HepG2 (cell line): Measurements from ENCODE around the gene KATNB1. TPM values are rescaled to one million over a fixed set of nuclear protein-coding genes. Genes with fewer than 3 reads are reported as not detected.

Experiments
- FOSL2 ChIP-seq: sonication (generic); formaldehyde crosslinking; IDR thresholded peaks from 2 replicates; pipeline ENCODE4 v1.4.0; 2020; ENCODE audit warnings: missing genetic modification reagents
- GFI1 ChIP-seq: sonication (generic); formaldehyde crosslinking; IDR thresholded peaks from 2 replicates; pipeline ENCODE4 v1.5.0; 2020; ENCODE audit warnings: missing genetic modification reagents, mild to moderate bottlenecking, borderline replicate concordance
- HDAC2 ChIP-seq: sonication (generic); formaldehyde crosslinking; IDR thresholded peaks from 2 replicates; pipeline ENCODE4 v1.4.0; 2020; ENCODE audit warnings: missing genetic modification reagents
- MYC ChIP-seq: sonication (generic); formaldehyde crosslinking; IDR thresholded peaks from 2 replicates; pipeline ENCODE4 v1.9.0; 2021; ENCODE audit warnings: missing genetic modification reagents, borderline replicate concordance
- NR2F6 ChIP-seq, 2 experiments: IDR thresholded peaks; 2 replicates each; pipeline ENCODE4 v1.6.1; 2016; ENCODE audit warnings: antibody characterized with exemption in 1 of 2, mild to moderate bottlenecking in 1 of 2
- SMAD3 ChIP-seq: sonication (generic); formaldehyde crosslinking; IDR thresholded peaks from 2 replicates; pipeline ENCODE4 v1.4.0; 2020; ENCODE audit warnings: missing genetic modification reagents
- TEAD3 ChIP-seq: optimal IDR thresholded peaks from 2 replicates; pipeline ENCODE3; 2016; ENCODE audit warnings: borderline replicate concordance
- ZBTB20 ChIP-seq: sonication (generic); formaldehyde crosslinking; IDR thresholded peaks from 2 replicates; pipeline ENCODE4 v1.8.1; 2023; ENCODE audit warnings: missing genetic modification reagents, low read depth, mild to moderate bottlenecking, borderline replicate concordance
- ZNF292 ChIP-seq: sonication (generic); formaldehyde crosslinking; IDR thresholded peaks from 2 replicates; pipeline ENCODE4 v1.8.1; 2022; ENCODE audit warnings: mild to moderate bottlenecking, low read depth, missing genetic modification reagents, borderline replicate concordance
- ZNF331 ChIP-seq: sonication (generic); formaldehyde crosslinking; IDR thresholded peaks from 2 replicates; pipeline ENCODE4 v1.4.0; 2020; ENCODE audit warnings: missing genetic modification reagents
- ZSCAN21 ChIP-seq: sonication (generic); formaldehyde crosslinking; IDR thresholded peaks from 2 replicates; pipeline ENCODE4 v1.8.0; 2022; ENCODE audit warnings: mild to moderate bottlenecking, missing genetic modification reagents, moderate library complexity, borderline replicate concordance
- polyA plus RNA-seq, 8 experiments: library from polyadenylated mRNA; depleted of rRNA in 3 of 8; stranded (reverse) in 7 of 8; unstranded in 1 of 8; fragments of >200 nt; fragmentation: Illumina TruSeq in 4 of 8; extraction: Trizol in 4 of 8; gene quantifications; 2 replicates each; pipeline versions ENCODE4 v1.2.1 to v1.2.3, GENCODE V29; 2011 to 2016; ENCODE audit warnings: low read depth in 4 of 8, missing spikeins in 1 of 8, mixed read lengths in 1 of 8; ENCODE audit not compliant: insufficient read depth in 1 of 8
- total RNA-seq, 5 experiments: library from RNA; depleted of rRNA; stranded (reverse); fragments of >200 nt; fragmentation: Illumina TruSeq; extraction: Trizol; gene quantifications; 2 replicates each; pipeline ENCODE4 v1.2.3, GENCODE V29; 2016; ENCODE audit warnings: low read depth in 1 of 5
- TF ChIP-seq, protein P1 (sequence below): sonication (generic); formaldehyde crosslinking; IDR thresholded peaks from 2 replicates; pipeline ENCODE4 v1.4.0; 2020; ENCODE audit warnings: mild to moderate bottlenecking, missing genetic modification reagents
- TF ChIP-seq, protein P2 (sequence below), 2 experiments: fragments of 450-650 bp in 1 of 2; sonication (generic) in 1 of 2; formaldehyde crosslinking; IDR thresholded peaks; 2 replicates each; pipeline versions ENCODE4 v1.5.0 to v1.8.0; 2020 to 2022; ENCODE audit warnings: mild to moderate bottlenecking in 1 of 2, missing genetic modification reagents in 1 of 2
- TF ChIP-seq, protein P3 (sequence below): sonication (generic); formaldehyde crosslinking; IDR thresholded peaks from 2 replicates; pipeline ENCODE4 v1.4.0; 2020; ENCODE audit warnings: missing genetic modification reagents
- TF ChIP-seq, protein P4 (sequence below): sonication (generic); formaldehyde crosslinking; conservative IDR thresholded peaks from 2 replicates; pipeline ENCODE4 v1.4.0; 2020; ENCODE audit warnings: mild to moderate bottlenecking, missing genetic modification reagents, moderate library complexity

The KATNB1 gene
- total and polyA plus RNA-seq, 2 of the 13 experiments (the other 11 are each of a cell fraction or from before 2014, with no cell fraction given) = 31.5 to 43.5 TPM

DNA sequence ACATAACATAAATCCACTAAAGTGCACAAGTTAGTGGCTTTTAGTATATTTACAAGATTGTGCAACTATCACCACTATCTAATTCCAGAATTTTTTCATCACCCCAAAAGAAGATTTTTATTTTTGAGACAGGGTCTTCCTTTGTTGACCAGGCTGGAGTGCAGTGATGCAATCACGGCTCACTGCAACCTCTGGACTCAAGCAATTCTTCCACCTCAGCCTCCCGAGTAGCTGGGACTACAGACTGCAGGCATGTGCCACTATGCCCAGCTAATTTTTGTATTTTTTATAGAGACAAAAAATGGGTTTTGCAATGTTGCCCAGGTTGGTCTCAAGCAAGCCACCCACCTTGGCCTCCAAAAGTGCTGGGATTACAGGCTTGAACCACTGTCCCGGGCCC is 25.9 kb upstream of the KATNB1 start (continued):
- TF ChIP-seq GFI1 (CRISPR knock-in tag) (peak; percentile 76; the same call in 1 of the 2 replicates), TEAD3 (CRISPR knock-in tag) (peak; percentile 74), MYC (CRISPR knock-in tag) (peak; percentile 40; the same call in 1 of the 2 replicates), ZNF292 (peak; percentile 87), ZNF331 (CRISPR knock-in tag) (peak; percentile 64; the same call in 1 of the 2 replicates), NR2F6 (IDR thresholded peaks at IDR 0.05) (0 out of 2 replicates have a peak, but pooled peaks have one; percentile 18), NR2F6 (CRISPR knock-in tag; IDR thresholded peaks at IDR 0.05) (peak; percentile 26; the same call in 1 of the 2 replicates), ZSCAN21 (CRISPR knock-in tag) (no peak), ZBTB20 (no peak), SMAD3 (CRISPR knock-in tag) (peak; percentile 86; the same call in 1 of the 2 replicates), FOSL2 (CRISPR knock-in tag) (peak; percentile 58), HDAC2 (CRISPR knock-in tag) (peak; percentile 76; the same call in 1 of the 2 replicates)
- TF ChIP-seq, protein P1, sequence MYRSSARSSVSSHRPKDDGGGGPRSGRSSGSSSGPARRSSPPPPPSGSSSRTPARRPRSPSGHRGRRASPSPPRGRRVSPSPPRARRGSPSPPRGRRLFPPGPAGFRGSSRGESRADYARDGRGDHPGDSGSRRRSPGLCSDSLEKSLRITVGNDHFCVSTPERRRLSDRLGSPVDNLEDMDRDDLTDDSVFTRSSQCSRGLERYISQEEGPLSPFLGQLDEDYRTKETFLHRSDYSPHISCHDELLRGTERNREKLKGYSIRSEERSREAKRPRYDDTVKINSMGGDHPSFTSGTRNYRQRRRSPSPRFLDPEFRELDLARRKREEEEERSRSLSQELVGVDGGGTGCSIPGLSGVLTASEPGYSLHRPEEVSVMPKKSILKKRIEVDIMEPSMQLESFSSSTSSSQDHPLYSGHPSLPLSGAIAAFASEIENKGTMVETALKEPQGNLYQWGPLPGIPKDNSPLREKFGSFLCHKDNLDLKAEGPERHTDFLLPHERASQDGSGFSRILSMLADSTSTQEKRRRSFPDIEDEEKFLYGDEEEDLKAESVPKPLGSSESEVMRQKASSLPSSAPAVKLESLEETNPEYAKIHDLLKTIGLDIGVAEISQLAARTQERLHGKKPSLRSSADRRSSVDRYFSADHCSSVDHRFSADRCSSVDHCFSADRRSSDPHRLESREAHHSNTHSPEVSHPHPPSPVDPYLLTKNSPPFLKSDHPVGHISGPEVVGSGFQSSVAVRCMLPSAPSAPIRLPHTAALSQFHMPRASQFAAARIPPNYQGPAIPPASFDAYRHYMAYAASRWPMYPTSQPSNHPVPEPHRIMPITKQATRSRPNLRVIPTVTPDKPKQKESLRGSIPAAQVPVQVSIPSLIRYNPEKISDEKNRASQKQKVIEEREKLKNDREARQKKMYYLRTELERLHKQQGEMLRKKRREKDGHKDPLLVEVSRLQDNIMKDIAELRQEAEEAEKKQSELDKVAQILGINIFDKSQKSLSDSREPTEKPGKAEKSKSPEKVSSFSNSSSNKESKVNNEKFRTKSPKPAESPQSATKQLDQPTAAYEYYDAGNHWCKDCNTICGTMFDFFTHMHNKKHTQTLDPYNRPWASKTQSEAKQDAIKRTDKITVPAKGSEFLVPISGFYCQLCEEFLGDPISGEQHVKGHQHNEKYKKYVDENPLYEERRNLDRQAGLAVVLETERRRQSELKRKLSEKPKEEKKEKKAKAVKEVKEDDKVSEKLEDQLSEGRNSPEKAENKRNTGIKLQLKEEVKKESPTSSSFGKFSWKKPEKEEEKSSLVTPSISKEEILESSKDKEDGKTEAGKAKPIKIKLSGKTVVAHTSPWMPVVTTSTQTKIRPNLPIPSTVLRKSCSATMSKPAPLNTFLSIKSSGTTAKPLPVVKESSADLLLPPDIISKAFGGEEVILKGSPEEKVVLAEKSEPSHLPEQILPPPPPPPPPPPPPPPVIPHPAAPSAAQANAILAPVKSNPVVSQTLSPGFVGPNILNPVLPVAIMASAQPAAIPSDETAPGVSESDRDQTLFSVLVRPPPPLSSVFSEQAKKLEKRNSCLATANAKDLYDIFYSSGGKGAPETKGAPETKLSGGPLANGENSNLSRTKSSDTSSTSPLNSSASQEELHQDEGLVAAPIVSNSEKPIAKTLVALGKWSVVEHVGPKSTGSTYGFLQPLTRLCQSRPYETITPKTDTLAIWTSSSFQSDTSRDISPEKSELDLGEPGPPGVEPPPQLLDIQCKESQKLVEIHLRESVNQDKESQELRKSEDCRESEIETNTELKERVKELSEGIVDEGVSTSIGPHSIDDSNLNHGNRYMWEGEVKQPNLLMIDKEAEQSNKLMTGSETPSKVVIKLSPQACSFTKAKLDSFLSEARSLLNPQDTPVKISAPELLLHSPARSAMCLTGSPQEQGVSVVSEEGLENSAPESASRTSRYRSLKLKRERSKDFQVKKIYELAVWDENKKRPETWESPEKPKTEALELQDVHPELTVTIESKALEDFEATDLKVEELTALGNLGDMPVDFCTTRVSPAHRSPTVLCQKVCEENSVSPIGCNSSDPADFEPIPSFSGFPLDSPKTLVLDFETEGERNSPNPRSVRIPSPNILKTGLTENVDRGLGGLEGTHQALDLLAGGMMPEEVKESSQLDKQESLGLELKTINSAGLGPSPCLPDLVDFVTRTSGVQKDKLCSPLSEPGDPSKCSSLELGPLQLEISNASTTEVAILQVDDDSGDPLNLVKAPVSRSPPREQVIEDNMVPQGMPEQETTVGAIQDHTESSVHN (CRISPR knock-in tag) = no peak
- TF ChIP-seq, protein P2, sequence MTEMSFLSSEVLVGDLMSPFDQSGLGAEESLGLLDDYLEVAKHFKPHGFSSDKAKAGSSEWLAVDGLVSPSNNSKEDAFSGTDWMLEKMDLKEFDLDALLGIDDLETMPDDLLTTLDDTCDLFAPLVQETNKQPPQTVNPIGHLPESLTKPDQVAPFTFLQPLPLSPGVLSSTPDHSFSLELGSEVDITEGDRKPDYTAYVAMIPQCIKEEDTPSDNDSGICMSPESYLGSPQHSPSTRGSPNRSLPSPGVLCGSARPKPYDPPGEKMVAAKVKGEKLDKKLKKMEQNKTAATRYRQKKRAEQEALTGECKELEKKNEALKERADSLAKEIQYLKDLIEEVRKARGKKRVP (CRISPR knock-in tag; IDR thresholded peaks at IDR 0.05) = peak in 1 of 2 experiments; percentile 95; a peak in 2 of 4 replicates
- TF ChIP-seq, protein P3, sequence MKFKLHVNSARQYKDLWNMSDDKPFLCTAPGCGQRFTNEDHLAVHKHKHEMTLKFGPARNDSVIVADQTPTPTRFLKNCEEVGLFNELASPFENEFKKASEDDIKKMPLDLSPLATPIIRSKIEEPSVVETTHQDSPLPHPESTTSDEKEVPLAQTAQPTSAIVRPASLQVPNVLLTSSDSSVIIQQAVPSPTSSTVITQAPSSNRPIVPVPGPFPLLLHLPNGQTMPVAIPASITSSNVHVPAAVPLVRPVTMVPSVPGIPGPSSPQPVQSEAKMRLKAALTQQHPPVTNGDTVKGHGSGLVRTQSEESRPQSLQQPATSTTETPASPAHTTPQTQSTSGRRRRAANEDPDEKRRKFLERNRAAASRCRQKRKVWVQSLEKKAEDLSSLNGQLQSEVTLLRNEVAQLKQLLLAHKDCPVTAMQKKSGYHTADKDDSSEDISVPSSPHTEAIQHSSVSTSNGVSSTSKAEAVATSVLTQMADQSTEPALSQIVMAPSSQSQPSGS (CRISPR knock-in tag) = peak; percentile 86
- TF ChIP-seq, protein P4, sequence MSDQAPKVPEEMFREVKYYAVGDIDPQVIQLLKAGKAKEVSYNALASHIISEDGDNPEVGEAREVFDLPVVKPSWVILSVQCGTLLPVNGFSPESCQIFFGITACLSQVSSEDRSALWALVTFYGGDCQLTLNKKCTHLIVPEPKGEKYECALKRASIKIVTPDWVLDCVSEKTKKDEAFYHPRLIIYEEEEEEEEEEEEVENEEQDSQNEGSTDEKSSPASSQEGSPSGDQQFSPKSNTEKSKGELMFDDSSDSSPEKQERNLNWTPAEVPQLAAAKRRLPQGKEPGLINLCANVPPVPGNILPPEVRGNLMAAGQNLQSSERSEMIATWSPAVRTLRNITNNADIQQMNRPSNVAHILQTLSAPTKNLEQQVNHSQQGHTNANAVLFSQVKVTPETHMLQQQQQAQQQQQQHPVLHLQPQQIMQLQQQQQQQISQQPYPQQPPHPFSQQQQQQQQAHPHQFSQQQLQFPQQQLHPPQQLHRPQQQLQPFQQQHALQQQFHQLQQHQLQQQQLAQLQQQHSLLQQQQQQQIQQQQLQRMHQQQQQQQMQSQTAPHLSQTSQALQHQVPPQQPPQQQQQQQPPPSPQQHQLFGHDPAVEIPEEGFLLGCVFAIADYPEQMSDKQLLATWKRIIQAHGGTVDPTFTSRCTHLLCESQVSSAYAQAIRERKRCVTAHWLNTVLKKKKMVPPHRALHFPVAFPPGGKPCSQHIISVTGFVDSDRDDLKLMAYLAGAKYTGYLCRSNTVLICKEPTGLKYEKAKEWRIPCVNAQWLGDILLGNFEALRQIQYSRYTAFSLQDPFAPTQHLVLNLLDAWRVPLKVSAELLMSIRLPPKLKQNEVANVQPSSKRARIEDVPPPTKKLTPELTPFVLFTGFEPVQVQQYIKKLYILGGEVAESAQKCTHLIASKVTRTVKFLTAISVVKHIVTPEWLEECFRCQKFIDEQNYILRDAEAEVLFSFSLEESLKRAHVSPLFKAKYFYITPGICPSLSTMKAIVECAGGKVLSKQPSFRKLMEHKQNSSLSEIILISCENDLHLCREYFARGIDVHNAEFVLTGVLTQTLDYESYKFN = peak; percentile 81
